IPS DF 6.9 (cell line): ENCODE data around the gene ANGPTL5.
A peak's percentile ranks its signal among the peaks of the same experiment; 100 is the strongest.

Source experiments
- DNase-seq: peaks from one replicate; pipeline ENCODE4 v3.0.0-alpha.2; 2013; ENCODE audit warnings: low read depth, low spot score
- H3K27ac ChIP-seq: one replicate; pipeline ENCODE4 v1.5.1; 2013; ENCODE audit warnings: low read length, control low read depth
- H3K27me3 ChIP-seq: 2 replicates; pipeline ENCODE4 v1.6.1; 2013; ENCODE audit warnings: mild to moderate bottlenecking, low read length; ENCODE audit not compliant: control insufficient read depth, insufficient read depth
- H3K36me3 ChIP-seq: 2 replicates; pipeline ENCODE4 v1.6.1; 2013; ENCODE audit warnings: low read length; ENCODE audit not compliant: control insufficient read depth, insufficient read depth
- H3K4me1 ChIP-seq: 2 replicates; pipeline ENCODE4 v1.6.1; 2013; ENCODE audit warnings: low read length; ENCODE audit not compliant: control insufficient read depth, insufficient read depth
- H3K4me3 ChIP-seq: 2 replicates; pipeline ENCODE4 v1.5.1; 2013; ENCODE audit warnings: mild to moderate bottlenecking, low read length
- H3K9me3 ChIP-seq: 2 replicates; pipeline ENCODE4 v1.6.1; 2013; ENCODE audit warnings: low read length, inconsistent platforms; ENCODE audit not compliant: control insufficient read depth, insufficient read depth
- WGBS: extraction: QIAGEN DNeasy Blood & Tissue Kit; methylation state at CpG from one replicate; pipeline ENCODE4 v1.1.7; 2013; ENCODE audit warnings: mixed read lengths, missing lambda C conversion rate; ENCODE audit not compliant: insufficient read length, insufficient coverage; 5-methylcytosine and 5-hydroxymethylcytosine counted together

The ANGPTL5 gene

DNA sequence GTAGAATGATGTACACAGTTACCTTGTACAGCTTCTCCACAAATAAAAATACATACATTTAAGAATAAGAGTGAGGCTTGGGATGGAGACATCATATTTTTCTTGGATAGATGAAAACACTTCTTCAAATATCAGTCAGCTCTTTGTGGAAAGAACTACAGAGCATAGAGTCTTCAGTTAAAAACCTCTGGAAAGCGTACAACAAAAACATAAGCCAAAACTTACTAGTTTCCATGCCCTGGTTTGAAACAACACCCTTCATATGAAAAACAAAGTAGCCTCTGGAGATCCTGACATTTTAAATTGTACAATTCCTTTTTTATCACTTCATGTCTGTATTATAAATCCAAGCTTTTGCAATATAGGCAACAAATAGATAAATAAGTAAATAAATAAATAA lies 8.5 kb downstream of the ANGPTL5 start:
- WGBS: no CpG with 5 or more reads among the region's 1 CpG
- H3K9me3 ChIP-seq: no peaks in the 10 kb centered on the region
- no peak overlapping the region for H3K27ac ChIP-seq

DNA sequence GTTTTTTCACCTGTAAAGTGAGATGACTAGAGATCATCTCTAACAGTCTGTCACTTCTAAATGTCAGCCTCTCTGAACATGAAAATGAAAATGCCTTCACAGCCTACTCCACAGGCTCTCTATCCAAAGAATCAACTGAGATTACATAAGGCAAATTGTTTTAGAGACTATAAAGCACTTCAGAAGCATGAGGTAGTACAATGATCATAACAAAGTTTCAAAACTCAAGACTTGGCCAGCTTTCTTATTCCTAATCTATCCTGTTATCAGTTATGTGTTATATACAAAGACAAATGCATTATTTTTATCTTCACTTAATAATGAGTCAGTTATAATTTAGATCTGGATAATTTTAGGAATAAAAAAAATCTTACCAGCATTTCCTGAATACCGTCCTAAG lies 21.8 kb downstream of the ANGPTL5 start:
- H3K4me1 ChIP-seq: no peaks in the 10 kb centered on the region
- no CpG with 5 or more reads among the region's 1 CpG for WGBS
- no peaks in the 10 kb centered on the region for H3K9me3 ChIP-seq
- no peaks in the 10 kb centered on the region for H3K27me3 ChIP-seq
- no peak for DNase-seq
- no peak overlapping the region for H3K4me3 ChIP-seq
- no peaks in the 10 kb centered on the region for H3K36me3 ChIP-seq
- H3K27ac ChIP-seq: no peak overlapping the region

More for the DNA sequence above, 8.5 kb downstream of the ANGPTL5 start:
- no peaks in the 10 kb centered on the region; the same call in 1 of the 2 replicates for H3K4me1 ChIP-seq
- DNase-seq: no peak
- H3K36me3 ChIP-seq: no peaks in the 10 kb centered on the region
- H3K4me3 ChIP-seq: no peak overlapping the region
- no peaks in the 10 kb centered on the region for H3K27me3 ChIP-seq

DNA sequence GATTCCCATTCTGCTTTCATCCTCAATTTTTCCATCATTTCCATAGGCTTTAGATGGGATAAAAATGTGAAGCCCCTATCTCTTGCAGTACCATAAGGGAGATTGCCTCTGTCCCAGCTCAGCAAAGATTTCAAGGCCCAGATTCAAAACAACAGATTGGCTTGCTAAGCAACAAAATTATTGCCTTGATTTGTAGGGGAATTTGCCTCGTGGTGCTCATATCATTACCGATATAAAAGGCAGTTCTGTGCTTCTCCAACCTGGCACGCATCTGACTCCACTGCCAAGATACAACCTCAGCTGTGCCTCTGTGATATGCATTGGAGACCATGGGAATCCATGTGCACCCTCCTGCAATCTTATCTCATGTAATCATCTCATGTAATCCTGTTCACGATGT lies 26.6 kb downstream of the ANGPTL5 start:
- no CpG with 5 or more reads among the region's 4 CpGs for whole genome bisulfite sequencing
- Histone ChIP-seq H3K36me3 (no peaks in the 10 kb centered on the region), H3K27me3 (no peaks in the 10 kb centered on the region), H3K4me1 (no peaks in the 10 kb centered on the region), H3K27ac (no peak overlapping the region), H3K4me3 (no peak overlapping the region), H3K9me3 (no peaks in the 10 kb centered on the region)
- DNase-seq: no peak

DNA sequence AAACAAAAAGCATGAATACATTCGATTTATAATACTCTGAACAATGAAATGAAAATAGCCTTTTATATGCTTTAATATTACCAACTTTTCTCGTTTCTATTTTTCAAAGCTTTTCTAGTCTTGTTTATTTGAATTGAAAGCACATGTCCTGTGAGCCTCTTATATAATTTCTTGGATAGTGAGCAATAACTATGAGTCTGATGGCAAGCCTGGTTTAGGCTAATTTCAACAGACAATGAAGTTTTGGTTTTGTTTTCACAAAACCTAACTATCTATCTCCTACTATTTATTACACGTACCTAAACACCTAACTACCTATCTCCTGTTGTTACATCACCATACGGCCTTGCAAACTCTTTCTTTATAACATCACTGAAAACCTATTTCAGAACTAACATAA lies 30.7 kb downstream of the ANGPTL5 start:
- 100% methylated on average over 2 of the region's 4 CpGs for WGBS
- Histone ChIP-seq H3K4me3 (no peak overlapping the region), H3K27me3 (no peaks in the 10 kb centered on the region), H3K4me1 (no peaks in the 10 kb centered on the region), H3K36me3 (no peaks in the 10 kb centered on the region), H3K9me3 (no peaks in the 10 kb centered on the region), H3K27ac (no peak overlapping the region)
- DNase-seq: no peak

DNA sequence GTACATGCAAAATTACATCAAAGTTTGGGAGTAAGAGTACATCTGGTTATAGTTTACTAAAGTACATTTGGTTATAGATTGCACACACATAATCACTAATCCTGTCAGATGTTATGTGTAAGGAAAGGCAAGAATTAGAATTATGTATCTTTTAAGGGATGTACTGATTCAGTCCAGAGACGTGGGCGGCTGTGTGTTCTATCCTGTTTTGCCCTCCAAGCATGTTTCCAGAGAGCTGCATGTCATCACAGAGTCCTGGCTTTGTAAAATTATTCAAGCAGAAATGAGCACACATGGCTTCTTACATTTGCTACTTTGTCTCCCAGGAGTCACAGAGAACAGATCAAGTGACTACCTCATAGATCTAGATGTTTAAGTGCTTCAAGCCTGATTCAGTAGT lies 34.7 kb downstream of the ANGPTL5 start:
- Histone ChIP-seq H3K9me3 (no peaks in the 10 kb centered on the region), H3K4me3 (no peak overlapping the region), H3K4me1 (no peaks in the 10 kb centered on the region), H3K27ac (no peak overlapping the region), H3K27me3 (no peaks in the 10 kb centered on the region), H3K36me3 (no peaks in the 10 kb centered on the region)
- DNase-seq: no peak
- WGBS: no CpG with 5 or more reads among the region's 2 CpGs

DNA sequence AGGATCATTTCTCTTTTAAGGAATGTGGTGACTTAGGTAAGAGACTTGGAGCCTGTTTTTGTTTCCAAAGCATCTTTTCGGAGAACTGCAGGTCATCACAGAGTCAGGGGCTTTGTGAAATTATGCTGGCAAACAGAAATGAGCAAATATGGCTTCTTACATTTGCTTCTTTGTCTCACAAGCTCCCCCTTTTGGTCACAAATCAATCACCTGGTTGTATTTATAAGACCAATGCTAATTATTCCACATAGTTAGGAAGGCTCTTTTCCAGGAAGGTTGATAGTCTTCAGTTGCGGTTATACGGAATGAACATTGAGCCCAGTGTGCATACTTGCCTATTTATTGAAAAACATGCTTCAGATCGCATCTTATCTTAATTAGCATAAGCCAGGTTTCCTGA lies 36.1 kb downstream of the ANGPTL5 start:
- no peaks in the 10 kb centered on the region for H3K4me1 ChIP-seq
- DNase-seq: peak; percentile 9
- no peaks in the 10 kb centered on the region for H3K36me3 ChIP-seq
- H3K4me3 ChIP-seq: no peak overlapping the region
- no peaks in the 10 kb centered on the region for H3K27me3 ChIP-seq
- no peaks in the 10 kb centered on the region for H3K9me3 ChIP-seq
- no CpG with 5 or more reads among the region's 4 CpGs for WGBS
- no peak overlapping the region for H3K27ac ChIP-seq

DNA sequence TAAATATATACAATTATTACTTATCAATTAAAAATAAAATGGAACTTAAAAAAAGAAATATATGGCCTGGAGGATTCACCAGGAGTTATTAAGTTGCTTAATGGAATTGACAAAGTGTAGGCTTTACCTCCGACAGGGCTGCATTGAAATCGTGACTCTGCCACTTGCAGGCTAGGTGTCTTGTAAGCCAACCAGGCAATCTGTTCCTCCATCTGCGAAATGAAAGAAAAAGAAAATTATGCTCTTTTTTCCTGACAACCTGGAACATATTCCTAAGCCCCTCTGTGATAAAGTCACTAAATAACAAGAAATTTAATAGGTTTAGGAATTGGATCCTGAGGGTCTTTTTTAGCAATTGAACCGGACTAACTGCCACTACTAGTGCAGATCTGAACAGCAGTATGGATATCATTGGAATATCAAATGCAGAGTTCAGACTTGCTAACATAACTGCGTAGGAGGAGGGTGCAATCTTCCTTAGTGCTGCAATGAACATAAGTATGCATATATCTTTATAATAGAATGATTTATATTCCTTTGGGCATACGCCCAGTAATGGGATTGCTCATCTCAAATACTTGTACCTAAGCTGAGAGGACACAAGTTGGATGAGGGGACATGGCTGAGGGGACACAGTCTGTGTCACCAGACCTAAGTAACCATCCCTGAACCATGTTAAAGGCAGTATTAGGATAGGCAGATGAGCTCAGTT lies 44.0 kb downstream of the ANGPTL5 start:
- H3K27me3 ChIP-seq: no peaks in the 10 kb centered on the region
- H3K9me3 ChIP-seq: no peaks in the 10 kb centered on the region
- DNase-seq: no peak
- no CpG with 5 or more reads among the region's 6 CpGs for WGBS
- H3K4me1 ChIP-seq: no peaks in the 10 kb centered on the region
- H3K4me3 ChIP-seq: no peak overlapping the region
- H3K27ac ChIP-seq: no peak overlapping the region
- H3K36me3 ChIP-seq: no peaks in the 10 kb centered on the region

DNA sequence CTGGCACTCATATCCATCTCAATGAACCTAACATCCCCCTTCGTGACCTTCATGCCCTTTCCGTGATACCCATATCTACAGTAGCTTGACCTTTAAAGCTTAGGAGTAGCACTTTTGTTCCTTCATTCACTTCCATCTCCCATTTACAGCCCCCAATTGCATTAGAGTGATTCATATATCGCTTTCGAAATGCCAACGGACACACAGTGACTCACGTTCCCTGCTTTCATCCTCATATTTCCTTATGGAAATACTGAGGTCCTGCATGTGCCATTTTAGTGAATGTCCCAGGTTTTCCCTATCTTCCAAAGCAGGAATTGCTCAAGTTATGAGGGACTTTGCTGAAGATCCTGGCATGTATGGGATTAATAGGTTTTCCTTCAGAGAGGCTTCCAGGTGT lies 45.8 kb downstream of the ANGPTL5 start:
- Histone ChIP-seq H3K4me3 (no peak overlapping the region), H3K27me3 (no peaks in the 10 kb centered on the region), H3K27ac (no peak overlapping the region), H3K36me3 (no peaks in the 10 kb centered on the region), H3K9me3 (no peaks in the 10 kb centered on the region), H3K4me1 (no peaks in the 10 kb centered on the region)
- DNase-seq: no peak
- WGBS: no CpG with 5 or more reads among the region's 6 CpGs

DNA sequence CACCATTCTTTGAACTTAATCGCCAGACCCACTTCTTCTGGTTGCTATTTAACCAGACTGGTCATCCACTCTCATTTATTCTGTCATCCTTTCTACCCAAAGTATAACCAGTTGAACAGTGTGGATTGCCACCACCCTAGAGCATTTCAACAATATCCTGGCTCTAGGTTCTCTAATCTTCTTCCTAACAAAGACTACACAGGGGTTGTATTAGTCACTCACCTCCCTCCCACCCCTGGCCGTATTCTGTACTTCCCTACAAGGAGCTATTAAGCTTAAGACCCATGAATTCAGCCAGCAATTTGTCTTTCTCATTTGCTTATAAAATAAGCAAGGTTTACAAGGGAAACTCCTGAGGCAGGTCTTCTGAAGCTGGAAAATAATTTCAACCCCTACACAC lies 48.4 kb downstream of the ANGPTL5 start:
- DNase-seq: no peak
- no CpG with 5 or more reads among the region's 2 CpGs for whole genome bisulfite sequencing
- H3K4me1 ChIP-seq: no peaks in the 10 kb centered on the region
- no peak overlapping the region for H3K27ac ChIP-seq
- H3K9me3 ChIP-seq: no peaks in the 10 kb centered on the region
- no peaks in the 10 kb centered on the region for H3K27me3 ChIP-seq
- no peaks in the 10 kb centered on the region for H3K36me3 ChIP-seq
- H3K4me3 ChIP-seq: no peak overlapping the region

DNA sequence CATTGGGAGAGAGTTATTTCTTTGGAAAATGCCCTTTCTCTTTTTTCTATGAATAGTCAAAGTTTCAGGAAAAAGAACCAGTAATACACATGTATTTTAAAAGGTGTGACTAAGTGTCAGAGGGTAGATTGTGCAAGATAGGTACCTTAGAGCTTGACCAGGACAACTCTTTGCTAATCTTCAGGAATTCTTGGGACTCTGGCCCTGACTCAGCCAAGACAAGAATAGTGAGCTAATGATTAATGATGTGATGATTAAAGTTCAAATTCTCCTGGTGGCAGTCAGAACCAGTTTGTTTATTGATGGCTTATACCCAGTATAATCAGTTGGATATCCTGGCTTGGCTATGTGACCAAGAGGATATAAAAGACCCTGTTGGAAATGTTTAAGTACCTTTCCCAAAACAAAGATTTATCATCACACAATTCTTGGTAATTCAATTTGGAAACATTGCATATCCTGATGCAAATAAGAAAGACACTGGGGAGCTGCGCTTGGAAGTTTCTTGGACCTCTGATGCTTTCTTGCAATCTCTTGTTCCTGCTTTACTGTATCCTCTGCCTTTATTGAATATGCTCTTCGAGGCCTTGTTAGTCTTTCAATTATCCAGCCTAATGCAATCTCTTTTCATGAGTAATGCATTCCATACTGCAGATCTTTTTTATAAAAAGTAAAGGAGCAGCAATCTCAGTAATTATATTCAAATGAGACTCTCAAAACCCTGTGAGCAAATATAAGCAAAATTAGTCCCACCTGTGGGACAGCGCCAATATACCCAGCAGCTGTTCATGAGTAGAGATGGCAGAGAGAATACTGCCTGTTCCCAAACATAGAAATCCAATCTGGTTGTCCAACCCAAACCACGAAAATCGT lies 49.5 kb downstream of the ANGPTL5 start:
- no CpG with 5 or more reads among the region's 5 CpGs for WGBS
- no peak for DNase-seq
- Histone ChIP-seq H3K4me1 (no peaks in the 10 kb centered on the region), H3K36me3 (no peaks in the 10 kb centered on the region), H3K27me3 (no peaks in the 10 kb centered on the region), H3K27ac (no peak overlapping the region), H3K9me3 (no peaks in the 10 kb centered on the region), H3K4me3 (no peak overlapping the region)
